GM21576 (cell line): ENCODE results near the gene BPIFA2.

ENCODE experiments used
- ATAC-seq: cut with Tn5 transposase; IDR thresholded peaks from one replicate; pipeline ENCODE4 v1.9.1; 2021; ENCODE audit warnings: mild to moderate bottlenecking, moderate library complexity; ENCODE audit not compliant: unreplicated experiment

BPIFA2 gene

DNA sequence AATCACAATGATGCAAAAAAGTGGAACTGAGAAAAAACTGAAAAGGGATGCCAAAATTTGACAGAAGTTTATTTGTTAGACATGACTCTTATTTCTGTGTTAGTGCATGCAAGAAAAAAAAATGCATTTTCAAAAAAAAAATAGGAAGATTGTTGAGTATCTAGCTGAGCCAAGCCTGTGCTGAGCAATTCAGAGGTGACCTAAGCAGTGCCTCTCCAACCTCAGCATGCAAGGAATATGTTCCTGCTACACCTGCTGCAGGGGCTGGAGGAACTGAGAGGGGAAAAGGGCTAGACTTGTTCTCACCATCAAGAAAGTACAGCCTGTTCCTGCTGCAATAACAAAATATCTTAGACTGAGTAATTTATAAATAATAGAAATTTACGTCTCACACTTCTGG is 24.0 kb downstream of the BPIFA2 start:
- no peak for ATAC-seq

GRCh38 chr20:33192912-33193501 is 25.0 kb downstream of the BPIFA2 start:
- ATAC-seq, result no peak

GRCh38 chr20:33199026-33199425 is 31.1 kb downstream of the BPIFA2 start:
- ATAC-seq, result no peak

DNA sequence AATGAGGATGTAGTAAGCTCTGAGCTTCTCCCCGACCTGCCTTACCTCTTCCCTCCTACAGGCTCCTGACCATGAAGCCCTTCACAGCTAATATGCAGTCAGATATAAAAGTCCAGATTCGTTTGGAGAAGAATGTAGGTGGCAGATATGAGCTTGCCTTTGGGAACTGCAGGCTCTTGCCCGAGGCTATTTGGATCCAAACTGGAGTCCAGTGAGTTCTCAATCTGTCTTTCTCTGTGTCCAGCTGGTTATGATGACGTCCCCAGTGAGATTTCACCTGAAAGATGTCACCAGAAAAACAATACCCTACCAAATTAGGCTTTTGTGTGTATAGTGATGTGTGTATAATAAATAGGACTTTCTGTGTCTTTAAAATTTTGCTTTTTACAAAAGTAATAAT is 34.5 kb downstream of the BPIFA2 start:
- no peak for ATAC-seq

- no peak for ATAC-seq
Measured at GRCh38 chr20:33203444-33203843, 35.5 kb downstream of the BPIFA2 start.

GRCh38 chr20:33209789-33210188 is 41.8 kb downstream of the BPIFA2 start:
- ATAC-seq, result no peak

DNA sequence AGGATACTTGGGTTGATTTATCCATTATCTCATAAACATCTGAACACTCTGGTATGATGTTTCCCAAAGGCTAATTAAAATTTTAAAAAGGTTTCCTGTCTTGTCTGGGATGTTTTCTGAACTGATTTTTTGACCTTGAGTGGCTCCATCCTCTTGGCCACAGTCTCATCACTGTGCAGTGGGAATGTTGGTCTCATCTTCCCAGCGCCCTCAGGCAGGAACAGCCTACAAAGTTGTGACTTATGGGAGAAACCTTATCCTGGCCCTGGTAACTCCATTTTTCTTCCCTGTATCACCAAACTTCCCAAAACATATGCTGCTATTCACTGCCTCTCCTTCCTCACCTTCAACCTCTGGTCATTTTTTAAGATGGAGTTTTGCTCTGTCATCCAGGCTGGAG is 42.4 kb downstream of the BPIFA2 start:
- ATAC-seq, result no peak

DNA sequence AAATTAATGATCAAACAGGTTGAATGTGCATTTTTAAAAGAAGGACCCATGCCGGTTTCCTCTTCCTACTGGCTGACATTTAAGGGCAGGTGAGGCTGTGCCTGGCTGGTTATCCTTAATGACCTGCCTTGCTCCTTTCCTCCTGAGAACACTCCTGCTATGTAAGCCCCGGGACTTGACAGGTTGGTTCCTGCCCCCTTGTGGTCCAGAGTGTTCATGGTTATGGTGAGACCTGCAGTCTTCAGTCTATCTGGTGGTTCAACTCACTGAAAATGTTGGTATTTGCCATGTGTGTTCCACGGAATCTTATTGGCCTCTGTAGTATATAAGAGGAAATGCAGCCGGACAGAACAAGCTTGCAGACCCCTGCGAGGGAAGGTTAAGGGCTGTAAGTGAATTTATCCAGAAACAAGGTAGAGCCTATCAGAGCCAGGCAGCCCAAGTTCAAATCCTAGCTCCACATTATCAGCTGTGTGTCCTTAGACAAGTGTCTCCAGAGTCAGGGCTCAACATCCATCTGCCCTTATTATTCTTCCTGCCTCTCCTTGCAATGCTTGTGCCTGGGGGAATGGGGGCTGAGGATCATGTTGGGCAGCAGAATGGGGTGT is 44.0 kb downstream of the BPIFA2 start:
- ATAC-seq, result no peak

DNA sequence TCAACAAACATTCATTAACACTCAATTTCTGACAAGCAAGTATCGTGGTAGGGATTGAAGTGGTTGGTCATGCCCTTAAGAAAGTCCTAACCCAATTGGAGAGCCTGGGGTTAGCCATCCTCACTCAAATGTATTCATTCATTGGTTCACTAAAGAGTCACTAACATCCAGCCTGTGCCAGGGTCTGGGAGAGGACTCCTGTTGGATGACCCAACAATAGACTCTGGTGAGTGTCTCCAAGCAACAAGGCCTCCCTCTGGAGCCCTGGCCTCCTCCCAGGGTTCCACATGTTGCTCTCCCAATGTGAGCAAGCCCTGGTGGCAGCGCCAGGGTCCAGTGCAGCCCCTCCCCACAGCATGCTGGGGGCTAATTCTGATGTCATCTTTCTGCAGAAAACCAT is 49.1 kb downstream of the BPIFA2 start, which contains the start of gene BPIFA3:
Gene BPIFA3, plus strand, starts transcription at position 301 of the 400 bp plus-strand sequence. CDS start 185 bp downstream, outside the sequence.
- no peak for ATAC-seq

- no peak for ATAC-seq
Measured at GRCh38 chr20:33224399-33224798, 56.4 kb downstream of the BPIFA2 start.

DNA sequence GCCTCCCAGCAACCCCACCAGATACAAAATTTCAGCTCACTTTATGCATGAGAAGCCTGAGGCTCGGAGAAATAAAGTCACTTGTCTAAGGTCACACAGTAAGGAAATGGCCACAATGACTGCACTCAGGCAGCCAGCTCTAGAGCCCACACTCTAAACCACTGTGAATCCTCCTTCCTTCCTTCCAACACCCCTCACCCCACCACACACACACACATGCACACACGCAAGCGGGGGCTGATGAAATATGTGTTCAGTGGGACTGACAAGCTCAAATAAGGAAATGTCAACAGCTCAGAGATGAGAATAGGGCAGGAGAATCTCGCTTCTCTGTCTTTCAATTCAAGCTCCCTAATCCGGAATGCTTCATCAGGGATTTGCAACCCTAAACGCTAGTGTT is 61.9 kb downstream of the BPIFA2 start:
- ATAC-seq, result no peak
